Aorta (tissue), 5 donors: Measurements from ENCODE around the gene MUC13. TPM values are rescaled to one million over a fixed set of nuclear protein-coding genes. Genes with fewer than 3 reads are reported as not detected.
A peak's percentile ranks its signal among the peaks of the same experiment; 100 is the strongest.

Experiments used
- ATAC-seq: fragments of 200-7000 bp; cut with Tn5 transposase; one replicate; pipeline ENCODE4 v1.9.1; 2022; ENCODE audit warnings: moderate library complexity; ENCODE audit not compliant: low FRiP score
- DNase-seq, 2 donors: peaks; one replicate each; pipeline ENCODE4 v3.0.0-alpha.2; 2020
- H3K27ac ChIP-seq, 2 donors: one replicate each; pipeline ENCODE4 v1.5.1; 2013; ENCODE audit warnings: low read length in 2 of 2, mild to moderate bottlenecking in 2 of 2, moderate library complexity in 2 of 2, control low read depth in 1 of 2, inconsistent platforms in 1 of 2, low read depth in 1 of 2
- H3K27me3 ChIP-seq, 2 donors: one replicate each; pipeline ENCODE4 v1.6.1; 2013; ENCODE audit warnings: control low read depth in 1 of 2, low read length in 1 of 2, mild to moderate bottlenecking in 1 of 2, moderate library complexity in 1 of 2; ENCODE audit not compliant: insufficient read depth in 2 of 2, control insufficient read depth in 1 of 2
- H3K36me3 ChIP-seq, 2 donors: one replicate each; pipeline ENCODE4 v1.6.1; 2013; ENCODE audit warnings: control low read depth in 1 of 2, low read length in 1 of 2, mild to moderate bottlenecking in 1 of 2; ENCODE audit not compliant: insufficient read depth in 2 of 2, control insufficient read depth in 1 of 2
- H3K4me1 ChIP-seq, 2 donors: one replicate each; pipeline ENCODE4 v1.6.1; 2013; ENCODE audit warnings: low read length in 2 of 2, control low read depth in 1 of 2, mild to moderate bottlenecking in 1 of 2, moderate library complexity in 1 of 2; ENCODE audit not compliant: insufficient read depth in 2 of 2, control insufficient read depth in 1 of 2
- H3K4me3 ChIP-seq, 2 donors: one replicate each; pipeline ENCODE4 v1.5.1; 2013; ENCODE audit warnings: low read length in 2 of 2, control low read depth in 1 of 2, mild to moderate bottlenecking in 1 of 2
- H3K9me3 ChIP-seq: one replicate; pipeline ENCODE4 v1.6.1; 2013; ENCODE audit warnings: mild to moderate bottlenecking, low read length; ENCODE audit not compliant: control insufficient read depth
- WGBS, 2 donors: extraction: QIAGEN DNeasy Blood & Tissue Kit; methylation state at CpG; one replicate each; pipeline ENCODE4 v1.1.7; 2013; 5-methylcytosine and 5-hydroxymethylcytosine counted together
- intact Hi-C, 2 donors: fragments of 100-400 bp; cut with DNase I; formaldehyde crosslinking; loops; one replicate each; pipeline versions ENCODE4 v1.14.2 to v1.15.0; 2022
- polyA plus RNA-seq, 2 donors: library from polyadenylated mRNA; stranded (reverse); fragments of 200-250 nt; gene quantifications; one replicate each; pipeline ENCODE4 v1.2.3, GENCODE V29; 2013
- total RNA-seq, 2 donors: library from RNA; stranded (reverse); fragmentation: NEBNext Ultra II Directional; extraction: Animal tissue kit (Norgen Biotek cat#: 25700); gene quantifications; one replicate each; pipeline ENCODE4 v1.2.1, GENCODE V29; 2021
- donor health status: healthy with polysubstance abuse.
- donor health status: Bipolar disorder and iron deficiency.
- donor health status: DM: no; HTN: no; CAD: no.
- donor health status: DM: no; HTN: no; CAD: no.
- donor health status: DM: yes; HTN: yes; CAD: no.

Gene MUC13
- total and polyA plus RNA-seq, 4 donors, result 0.18 to 16.5 (median 0.54) TPM; not detected in 1

- Histone ChIP-seq H3K27ac (peak overlapping the region; percentile 85 to 90), H3K9me3 (no peaks in the 10 kb centered on the region), H3K27me3 (no peaks in the 10 kb centered on the region), H3K36me3 (no peaks in the 10 kb centered on the region), H3K4me1 (peaks cover 13 to 19% of the 10 kb centered on the region in 2 donors), H3K4me3 (no peak overlapping the region)
- WGBS, 2 donors, result 26 to 45% methylated on average over 3 of the region's 3 CpGs
- intact Hi-C loops, result loop anchor here in 1 of 2 donors (5.0 kb wide), 1 partner anchor 45 kb away; no protein-coding TSS in a partner anchor
- ATAC-seq (no peak), DNase-seq (no peak)
Measured at GRCh38 chr3:124877674-124878073, 56.9 kb downstream of the MUC13 start.

DNA sequence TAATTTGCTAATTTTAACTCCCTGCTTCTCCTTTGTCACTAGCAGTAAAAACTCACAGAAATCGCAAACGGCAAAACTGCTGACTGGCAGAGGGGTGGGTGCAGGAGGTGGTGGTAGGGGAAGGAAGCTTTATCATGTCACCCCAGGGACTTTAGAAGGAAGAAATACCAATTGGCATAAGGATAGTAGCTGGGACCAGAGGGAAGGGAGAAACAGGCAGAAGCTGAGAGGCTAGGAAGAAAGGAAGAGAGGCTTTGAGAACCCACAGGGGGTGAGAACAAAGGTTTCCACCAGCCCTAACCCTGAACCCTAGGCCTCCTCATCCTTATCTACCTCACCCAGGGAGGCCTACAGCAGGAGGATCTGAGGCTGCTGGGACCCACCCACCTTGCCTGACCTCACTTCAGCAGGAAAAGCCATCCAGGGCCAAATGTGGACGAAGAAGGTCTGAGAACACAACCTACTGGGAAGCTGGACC lies 58.1 kb downstream of the MUC13 start:
- H3K27me3 ChIP-seq, result no peaks in the 10 kb centered on the region
- 0 to 2% methylated on average over 3 of the region's 3 CpGs for WGBS, 2 donors
- H3K4me1 ChIP-seq, result peaks cover 11 to 19% of the 10 kb centered on the region in 2 donors
- peaks cover 0 to 5% of the 10 kb centered on the region in 2 donors for H3K36me3 ChIP-seq
- no peaks in the 10 kb centered on the region for H3K9me3 ChIP-seq
- H3K4me3 ChIP-seq, result no peak overlapping the region
- H3K27ac ChIP-seq, result peak overlapping the region; percentile 29 to 79
- intact Hi-C loops, result loop anchor here in 1 of 2 donors (5.0 kb wide), 1 partner anchor 44 kb away; no protein-coding TSS in a partner anchor
- ATAC-seq, result peak; percentile 50
- DNase-seq, result peak in 1 of 2 donors; percentile 71

DNA sequence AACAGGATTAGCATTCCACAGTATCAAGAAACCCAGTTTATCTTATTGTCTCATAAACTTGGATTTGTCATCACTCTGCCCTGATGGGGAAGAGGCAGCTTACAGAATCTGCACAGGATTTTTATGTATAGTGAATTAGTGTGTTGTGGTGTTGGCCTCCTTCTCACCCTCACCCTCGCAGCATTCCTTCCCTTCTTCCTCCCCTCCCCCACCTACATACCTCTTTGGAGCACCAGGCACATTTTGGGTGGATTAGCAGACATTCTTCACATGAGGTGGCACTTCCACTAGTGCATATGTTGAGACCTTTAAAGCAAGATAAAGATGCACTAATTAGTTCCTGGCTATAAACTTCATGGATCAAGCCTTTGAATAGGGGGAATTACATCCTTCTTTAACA lies 61.3 kb downstream of the MUC13 start:
- Histone ChIP-seq H3K4me3 (no peak overlapping the region), H3K36me3 (peaks cover 0 to 6% of the 10 kb centered on the region in 2 donors), H3K4me1 (peaks cover 11% of the 10 kb centered on the region in 2 donors), H3K9me3 (no peaks in the 10 kb centered on the region), H3K27me3 (no peaks in the 10 kb centered on the region), H3K27ac (no peak overlapping the region)
- no peak for ATAC-seq
- intact Hi-C loops, result no loop called here
- 67 to 69% methylated on average over 1 of the region's 1 CpG for WGBS, 2 donors
- no peak for DNase-seq

- Histone ChIP-seq H3K36me3 (peaks cover 2 to 6% of the 10 kb centered on the region in 2 donors), H3K27ac (peak overlapping the region in 1 of 2 donors; percentile 30), H3K27me3 (no peaks in the 10 kb centered on the region), H3K4me1 (peaks cover 0 to 3% of the 10 kb centered on the region in 2 donors), H3K9me3 (no peaks in the 10 kb centered on the region), H3K4me3 (no peak overlapping the region)
- ATAC-seq (no peak), DNase-seq (no peak)
- intact Hi-C loops, result no loop called here
- 94 to 95% methylated on average over 3 of the region's 3 CpGs for WGBS, 2 donors
Measured at GRCh38 chr3:124867511-124867910, 67.0 kb downstream of the MUC13 start.

DNA sequence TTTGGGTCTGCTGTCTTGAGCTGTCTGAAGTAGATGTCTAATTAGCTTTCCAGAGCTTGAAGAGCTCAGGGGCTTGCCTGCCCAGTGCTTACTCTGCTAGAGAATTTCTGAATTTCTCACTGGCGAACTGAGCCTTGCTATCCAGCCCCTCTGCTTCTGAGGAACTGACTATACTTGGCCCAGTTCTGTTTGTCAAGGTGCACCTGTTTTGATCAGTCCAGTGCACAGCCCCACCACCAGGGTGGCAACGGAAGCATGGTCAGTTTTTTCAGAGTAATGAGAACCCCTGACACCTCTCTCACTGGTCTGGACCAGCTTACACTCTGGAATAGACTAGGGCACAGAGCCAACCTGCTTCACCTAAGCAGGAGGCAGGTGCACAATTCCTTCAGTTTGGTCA lies 72.5 kb downstream of the MUC13 start:
- H3K4me3 ChIP-seq, result no peak overlapping the region
- H3K4me1 ChIP-seq, result peaks cover 3% of the 10 kb centered on the region in 2 donors
- WGBS, 2 donors, result 70 to 74% methylated on average over 2 of the region's 2 CpGs
- H3K36me3 ChIP-seq, result no peaks in the 10 kb centered on the region
- intact Hi-C loops, result no loop called here
- no peaks in the 10 kb centered on the region for H3K27me3 ChIP-seq
- peak overlapping the region; percentile 45 to 77 for H3K27ac ChIP-seq
- DNase-seq (no peak), ATAC-seq (no peak)
- no peaks in the 10 kb centered on the region for H3K9me3 ChIP-seq

- intact Hi-C loops, result no loop called here
- H3K27me3 ChIP-seq, result no peaks in the 10 kb centered on the region
- no peak for DNase-seq
- no peaks in the 10 kb centered on the region for H3K36me3 ChIP-seq
- H3K9me3 ChIP-seq, result no peaks in the 10 kb centered on the region
- 35 to 40% methylated on average over 9 of the region's 9 CpGs for WGBS, 2 donors
- H3K4me3 ChIP-seq, result no peak overlapping the region
- peak overlapping the region in 1 of 2 donors; percentile 95 for H3K27ac ChIP-seq
- no peak for ATAC-seq
- H3K4me1 ChIP-seq, result peaks cover 3% of the 10 kb centered on the region in 2 donors
Measured at GRCh38 chr3:124861041-124861440, 73.5 kb downstream of the MUC13 start.

DNA sequence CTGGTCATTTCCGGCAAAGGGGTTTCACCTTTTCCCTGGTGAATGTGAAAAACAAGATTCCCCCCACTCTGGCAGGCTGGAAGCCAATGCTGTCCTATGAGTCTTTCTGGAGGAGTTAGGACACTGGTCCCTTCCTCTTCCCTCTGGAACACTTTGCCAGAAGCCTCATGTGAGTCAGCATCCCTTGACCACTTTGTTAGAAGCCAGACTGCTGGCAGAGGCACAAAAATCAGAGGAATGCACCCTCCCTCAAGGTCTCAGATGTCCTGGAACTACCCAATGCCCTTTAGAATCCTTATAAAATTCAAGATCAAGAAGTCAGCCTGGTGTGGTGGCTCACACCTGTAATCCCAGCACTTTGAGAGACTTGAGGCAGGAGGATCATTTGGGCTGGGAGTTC lies 74.0 kb downstream of the MUC13 start:
- Histone ChIP-seq H3K36me3 (no peaks in the 10 kb centered on the region), H3K9me3 (no peaks in the 10 kb centered on the region), H3K27me3 (no peaks in the 10 kb centered on the region), H3K4me1 (peaks cover 3% of the 10 kb centered on the region in 2 donors), H3K27ac (peak overlapping the region in 1 of 2 donors; percentile 94), H3K4me3 (no peak overlapping the region)
- ATAC-seq, result peak; percentile 74
- intact Hi-C loops, result no loop called here
- 14 to 21% methylated on average over 1 of the region's 1 CpG for WGBS, 2 donors
- peak; percentile 87 to 88 for DNase-seq

DNA sequence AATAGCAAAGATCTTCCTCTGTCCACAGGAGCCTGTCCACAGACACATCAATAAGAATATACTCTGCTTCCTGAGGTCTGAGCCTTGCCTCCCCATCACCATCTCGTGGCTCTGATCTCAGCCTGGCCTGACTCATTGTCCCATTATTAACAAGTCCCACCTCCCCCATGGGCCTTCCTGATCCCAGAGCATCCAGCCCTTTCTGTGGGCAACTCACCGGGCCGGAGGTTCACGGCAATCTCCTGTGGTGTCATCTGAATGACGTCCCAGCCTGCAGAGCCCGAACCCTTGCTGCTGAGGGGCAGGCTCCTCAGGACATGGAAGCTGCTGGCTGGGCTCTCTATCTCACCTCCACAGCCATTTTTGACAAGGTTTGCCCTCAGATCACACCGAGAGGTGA lies 75.5 kb downstream of the MUC13 start:
- WGBS, 2 donors, result 69 to 77% methylated on average over 7 of the region's 7 CpGs

DNA sequence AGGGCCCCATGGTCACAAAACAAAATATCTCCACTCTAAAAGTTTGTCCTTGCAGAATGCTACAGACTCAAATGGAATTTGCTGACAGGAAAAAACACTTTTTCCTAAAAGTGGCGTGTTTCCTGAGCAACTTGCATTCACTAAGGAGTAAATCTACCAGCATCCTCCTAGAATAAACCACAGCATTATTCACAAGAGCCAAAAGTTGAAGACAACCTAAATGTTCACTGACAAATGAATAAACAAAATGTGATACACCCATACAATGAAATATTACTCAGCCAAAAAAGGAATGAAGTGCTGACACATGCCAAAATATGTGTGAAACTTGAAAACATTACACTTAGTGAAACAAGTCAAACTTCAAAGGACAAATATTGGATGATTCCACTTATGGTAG lies 76.3 kb downstream of the MUC13 start:
- DNase-seq (no peak), ATAC-seq (no peak)
- intact Hi-C loops, result no loop called here
- peak overlapping the region in 1 of 2 donors; percentile 65 for H3K27ac ChIP-seq
- no peak overlapping the region for H3K4me3 ChIP-seq
- H3K4me1 ChIP-seq, result peaks cover 0 to 3% of the 10 kb centered on the region in 2 donors
- no peaks in the 10 kb centered on the region for H3K36me3 ChIP-seq
- no peaks in the 10 kb centered on the region for H3K9me3 ChIP-seq
- WGBS, 2 donors, result 8 to 29% methylated on average over 1 of the region's 1 CpG
- no peaks in the 10 kb centered on the region for H3K27me3 ChIP-seq

More for the DNA sequence above, 75.5 kb downstream of the MUC13 start:
- no peaks in the 10 kb centered on the region for H3K36me3 ChIP-seq
- H3K27ac ChIP-seq, result peak overlapping the region in 1 of 2 donors; percentile 6
- H3K4me1 ChIP-seq, result peaks cover 0 to 3% of the 10 kb centered on the region in 2 donors
- no peak overlapping the region for H3K4me3 ChIP-seq
- DNase-seq (peak in 1 of 2 donors; percentile 60), ATAC-seq (no peak)
- no peaks in the 10 kb centered on the region for H3K9me3 ChIP-seq
- no peaks in the 10 kb centered on the region for H3K27me3 ChIP-seq
- intact Hi-C loops, result no loop called here
